Bronchial epithelial cell (primary cell): ENCODE measurements around the gene FLNB. TPM values are rescaled to one million over a fixed set of nuclear protein-coding genes. Genes with fewer than 3 reads are reported as not detected.

ENCODE experiments used
- DNase-seq: peaks from one replicate; pipeline ENCODE4 v3.0.0-alpha.2; 2010; ENCODE audit warnings: low read depth
- FAIRE-seq: peaks from 2 replicates; lab custom pipeline; 2011; peaks lifted over from hg19 to GRCh38; lab: Jason Lieb, UNC
- H3K27me3 ChIP-seq: 2 replicates; pipeline ENCODE4 v1.5.1; 2011; ENCODE audit warnings: low read length; ENCODE audit not compliant: control insufficient read depth, insufficient read depth
- H3K36me3 ChIP-seq: 2 replicates; pipeline ENCODE4 v1.5.1; 2011; ENCODE audit warnings: low read length; ENCODE audit not compliant: control insufficient read depth, insufficient read depth
- H3K4me3 ChIP-seq: 2 replicates; pipeline ENCODE4 v1.5.1; 2011; ENCODE audit warnings: mild to moderate bottlenecking, low read depth, low read length, control low read depth
- total RNA-seq: library from RNA; depleted of rRNA; stranded (reverse); fragments of >200 nt; gene quantifications from 2 replicates; pipeline ENCODE4 v1.2.1, GENCODE V29; 2014
- TF ChIP-seq, protein P1 (sequence below): IDR thresholded peaks from 2 replicates; pipeline ENCODE4 v1.5.1; 2011; ENCODE audit warnings: mild to moderate bottlenecking, moderate library complexity, low read length, control low read depth, inconsistent platforms; ENCODE audit not compliant: insufficient read depth, severe bottlenecking

The FLNB gene
- total RNA-seq, 1 donor from 2014 or later: 822 TPM

DNA sequence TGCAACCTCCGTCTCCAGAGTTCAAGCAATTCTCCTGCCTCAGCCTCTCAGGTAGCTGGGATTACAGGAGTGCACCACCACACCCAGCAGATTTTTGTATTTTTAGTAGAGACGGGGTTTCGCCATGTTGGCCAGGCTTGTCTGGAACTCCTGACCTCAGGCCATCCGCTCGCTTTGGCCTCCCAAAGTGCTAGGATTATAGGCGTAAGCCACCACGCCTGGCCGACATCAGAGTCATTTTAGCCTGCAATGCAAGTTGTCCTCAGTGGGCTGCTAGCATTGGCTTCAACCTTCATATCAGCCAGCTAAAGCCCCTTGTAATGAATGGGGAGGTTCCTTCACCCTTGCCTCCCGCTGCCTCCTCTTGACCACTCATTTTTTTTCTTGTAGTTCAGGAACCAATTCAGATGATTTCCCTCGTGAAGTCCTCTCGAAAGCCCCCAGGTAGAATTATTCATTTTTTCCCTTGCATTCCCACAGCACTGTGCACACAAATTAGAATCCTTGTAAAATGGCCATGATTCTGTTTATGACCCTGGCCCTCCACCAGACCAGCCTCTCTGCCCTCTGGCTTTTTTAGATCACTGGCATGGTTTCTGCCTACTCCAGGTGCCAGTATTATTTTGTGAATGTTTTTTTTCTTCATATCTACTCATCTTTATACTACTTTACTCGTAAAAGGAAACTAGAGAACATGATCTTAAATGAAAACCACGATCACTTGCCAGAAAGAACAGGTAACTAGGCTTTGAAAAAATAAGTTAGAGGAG is 29.1 kb downstream of the FLNB start:
- Histone ChIP-seq H3K27me3 (no peaks in the 10 kb centered on the region), H3K36me3 (no peaks in the 10 kb centered on the region), H3K4me3 (no peak overlapping the region)
- TF ChIP-seq, protein P1, sequence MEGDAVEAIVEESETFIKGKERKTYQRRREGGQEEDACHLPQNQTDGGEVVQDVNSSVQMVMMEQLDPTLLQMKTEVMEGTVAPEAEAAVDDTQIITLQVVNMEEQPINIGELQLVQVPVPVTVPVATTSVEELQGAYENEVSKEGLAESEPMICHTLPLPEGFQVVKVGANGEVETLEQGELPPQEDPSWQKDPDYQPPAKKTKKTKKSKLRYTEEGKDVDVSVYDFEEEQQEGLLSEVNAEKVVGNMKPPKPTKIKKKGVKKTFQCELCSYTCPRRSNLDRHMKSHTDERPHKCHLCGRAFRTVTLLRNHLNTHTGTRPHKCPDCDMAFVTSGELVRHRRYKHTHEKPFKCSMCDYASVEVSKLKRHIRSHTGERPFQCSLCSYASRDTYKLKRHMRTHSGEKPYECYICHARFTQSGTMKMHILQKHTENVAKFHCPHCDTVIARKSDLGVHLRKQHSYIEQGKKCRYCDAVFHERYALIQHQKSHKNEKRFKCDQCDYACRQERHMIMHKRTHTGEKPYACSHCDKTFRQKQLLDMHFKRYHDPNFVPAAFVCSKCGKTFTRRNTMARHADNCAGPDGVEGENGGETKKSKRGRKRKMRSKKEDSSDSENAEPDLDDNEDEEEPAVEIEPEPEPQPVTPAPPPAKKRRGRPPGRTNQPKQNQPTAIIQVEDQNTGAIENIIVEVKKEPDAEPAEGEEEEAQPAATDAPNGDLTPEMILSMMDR: no peak
- DNase-seq: no peak
- no peak for FAIRE-seq

- FAIRE-seq: no peak
- no peaks in the 10 kb centered on the region for H3K27me3 ChIP-seq
- TF ChIP-seq, protein P1: no peak
- H3K36me3 ChIP-seq: no peaks in the 10 kb centered on the region
- DNase-seq: no peak
- H3K4me3 ChIP-seq: no peak overlapping the region
These were observed 30.6 kb downstream of the FLNB start for GRCh38 chr3:58038675-58039292.

DNA sequence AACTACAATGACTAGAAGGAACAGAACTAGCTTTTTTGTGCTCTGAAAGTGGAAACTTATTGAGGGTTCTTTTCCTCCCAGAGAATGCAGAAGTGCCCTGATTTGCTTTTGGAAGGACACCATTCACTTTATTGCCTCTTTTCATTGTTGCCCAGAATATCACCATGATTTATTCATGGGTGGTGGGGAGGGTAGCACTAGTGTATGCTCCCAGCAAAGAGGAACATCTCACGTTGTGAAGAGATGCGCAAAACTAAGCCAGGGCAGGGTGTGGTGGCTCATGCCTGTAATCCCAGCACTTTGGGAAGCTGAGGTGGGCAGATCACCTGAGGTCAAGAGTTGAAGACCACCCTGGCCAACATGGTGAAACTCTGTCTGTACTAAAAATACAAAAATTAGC is 31.4 kb downstream of the FLNB start:
- FAIRE-seq (no peak), DNase-seq (no peak)
- no peaks in the 10 kb centered on the region for H3K27me3 ChIP-seq
- TF ChIP-seq, protein P1: no peak
- H3K4me3 ChIP-seq: no peak overlapping the region
- H3K36me3 ChIP-seq: no peaks in the 10 kb centered on the region

GRCh38 chr3:58041182-58041825 is 33.1 kb downstream of the FLNB start:
- FAIRE-seq (no peak), DNase-seq (no peak)
- Histone ChIP-seq H3K4me3 (no peak overlapping the region), H3K36me3 (peaks cover 1% of the 10 kb centered on the region), H3K27me3 (no peaks in the 10 kb centered on the region)
- TF ChIP-seq, protein P1: no peak

DNA sequence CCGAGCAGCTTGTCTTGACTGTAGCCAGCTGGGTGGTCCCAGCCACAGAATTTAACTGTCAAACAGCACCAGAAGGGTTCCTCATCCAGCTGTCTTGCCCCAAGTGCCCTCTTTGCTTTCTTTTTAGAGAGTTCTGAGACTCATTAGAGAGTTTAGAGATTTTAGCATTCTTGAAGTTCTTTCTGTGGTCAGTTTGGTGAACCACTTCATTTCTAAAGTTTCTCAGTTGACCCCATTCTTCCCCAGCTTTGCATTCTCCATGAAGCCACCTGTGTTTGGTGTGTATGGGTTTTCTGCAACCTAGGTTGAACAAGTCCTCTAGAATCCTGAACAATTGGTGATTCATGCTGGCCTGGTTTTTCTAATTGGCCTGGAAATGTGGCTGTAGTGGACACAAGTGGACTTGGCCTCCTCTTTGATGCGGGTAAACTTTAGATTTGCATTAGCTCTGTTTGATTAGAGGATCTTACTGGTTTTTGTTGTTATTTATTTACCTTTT is 33.7 kb downstream of the FLNB start:
- FAIRE-seq (no peak), DNase-seq (no peak)
- H3K36me3 ChIP-seq: peaks cover 1% of the 10 kb centered on the region

More for the DNA sequence above, 33.7 kb downstream of the FLNB start:
- Histone ChIP-seq H3K27me3 (no peaks in the 10 kb centered on the region), H3K4me3 (no peak overlapping the region)
- TF ChIP-seq, protein P1: no peak
